T47D (cell line): ENCODE results near the gene CDH13.

Experiments used
- DNase-seq, 2 experiments: peaks; one replicate each; pipeline versions ENCODE4 v3.0.0 to v3.0.0-alpha.2; 2011 to 2012; ENCODE audit warnings: low read depth in 1 of 2, low spot score in 1 of 2
- JUND ChIP-seq: IDR thresholded peaks from 2 replicates; pipeline ENCODE4 v1.6.1; 2012; ENCODE audit warnings: low read depth
- in situ Hi-C: cut with HindIII; loops from 2 replicates; pipeline ENCODE4 v1.10.0; 2016; ENCODE audit warnings: low sequenced_read_pairs, low pct_unique_long_range_greater_than_20kb

The CDH13 gene

GRCh38 chr16:82631701-82632685 is 5.2 kb downstream of the CDH13 start:
- in situ Hi-C loops = no loop called here
- TF ChIP-seq JUND = no peak
- DNase-seq = peak in 1 of 2 experiments; percentile 15

- in situ Hi-C loops = no loop called here
- no peak for DNase-seq
- no peak for TF ChIP-seq JUND
Observed at GRCh38 chr16:82633964-82634600, 7.3 kb downstream of the CDH13 start.

DNA sequence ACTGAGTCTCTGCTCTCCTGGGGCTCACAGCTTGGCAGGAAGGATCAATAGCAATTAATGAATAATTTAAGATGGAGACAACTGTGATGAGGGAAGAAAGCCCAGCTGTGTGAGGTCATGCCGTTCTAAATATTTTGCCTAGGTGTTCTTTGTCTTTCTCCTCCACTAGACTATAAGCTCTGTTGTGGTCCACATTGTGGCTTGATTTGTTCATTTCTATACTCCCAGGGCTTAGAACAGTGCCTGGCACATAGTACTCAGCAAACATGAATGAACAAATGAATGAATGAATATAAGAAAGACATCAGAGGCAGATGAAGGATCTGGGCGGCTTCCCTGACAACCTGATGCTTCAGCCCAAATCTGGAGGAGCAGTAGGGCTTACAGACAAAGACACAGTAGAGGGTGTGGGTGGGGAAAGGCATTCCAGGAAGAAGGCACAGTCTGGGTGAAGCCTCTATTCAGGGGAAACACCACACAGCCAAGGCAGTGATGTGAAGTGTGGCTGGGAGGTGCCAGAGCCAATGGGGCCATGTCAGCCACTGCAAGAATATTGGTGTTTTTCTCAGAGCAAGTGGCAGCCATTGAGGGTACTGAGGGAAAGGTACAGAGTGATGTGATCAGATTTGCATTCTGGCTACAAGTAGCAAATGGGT is 8.3 kb downstream of the CDH13 start:
- in situ Hi-C loops = no loop called here
- no peak for DNase-seq
- TF ChIP-seq JUND = no peak

GRCh38 chr16:82636485-82636884 is 9.7 kb downstream of the CDH13 start:
- DNase-seq = no peak
- in situ Hi-C loops = no loop called here
- TF ChIP-seq JUND = no peak

- in situ Hi-C loops = no loop called here
- DNase-seq = no peak
- no peak for TF ChIP-seq JUND
Observed at GRCh38 chr16:82636958-82637357, 10.2 kb downstream of the CDH13 start.

- no peak for TF ChIP-seq JUND
- in situ Hi-C loops = no loop called here
- no peak for DNase-seq
Observed at GRCh38 chr16:82638095-82638798, 11.5 kb downstream of the CDH13 start.

- DNase-seq = no peak
- no peak for TF ChIP-seq JUND
- in situ Hi-C loops = no loop called here
Observed at GRCh38 chr16:82639263-82639662, 12.5 kb downstream of the CDH13 start.

- in situ Hi-C loops = no loop called here
- DNase-seq = peak in 1 of 2 experiments; percentile 62
- no peak for TF ChIP-seq JUND
Observed at GRCh38 chr16:82639666-82640336, 13.0 kb downstream of the CDH13 start.

- TF ChIP-seq JUND = no peak
- in situ Hi-C loops = no loop called here
- peak in 1 of 2 experiments; percentile 38 for DNase-seq
Observed at GRCh38 chr16:82641336-82641984, 14.7 kb downstream of the CDH13 start.

DNA sequence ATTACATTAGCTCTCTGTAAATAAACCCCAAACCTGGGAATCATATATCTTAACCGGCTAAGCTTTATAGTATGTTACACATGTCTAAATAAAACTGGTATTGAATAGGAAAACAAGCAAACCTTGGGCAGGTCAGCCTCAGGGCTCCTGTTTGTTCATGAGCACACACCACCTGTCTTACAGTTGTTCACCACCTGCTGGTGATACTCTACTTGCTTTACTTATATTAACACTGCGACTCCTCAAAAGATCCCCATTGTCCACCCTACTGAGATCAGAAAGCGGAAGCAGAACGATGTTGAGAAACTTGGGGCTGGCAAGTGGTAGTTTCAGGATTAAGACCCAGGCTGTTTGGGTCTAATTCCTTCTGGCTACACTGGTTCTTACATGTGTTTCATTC is 16.4 kb downstream of the CDH13 start:
- peak in 1 of 2 experiments; percentile 7 for DNase-seq
- TF ChIP-seq JUND = no peak
- in situ Hi-C loops = no loop called here

DNA sequence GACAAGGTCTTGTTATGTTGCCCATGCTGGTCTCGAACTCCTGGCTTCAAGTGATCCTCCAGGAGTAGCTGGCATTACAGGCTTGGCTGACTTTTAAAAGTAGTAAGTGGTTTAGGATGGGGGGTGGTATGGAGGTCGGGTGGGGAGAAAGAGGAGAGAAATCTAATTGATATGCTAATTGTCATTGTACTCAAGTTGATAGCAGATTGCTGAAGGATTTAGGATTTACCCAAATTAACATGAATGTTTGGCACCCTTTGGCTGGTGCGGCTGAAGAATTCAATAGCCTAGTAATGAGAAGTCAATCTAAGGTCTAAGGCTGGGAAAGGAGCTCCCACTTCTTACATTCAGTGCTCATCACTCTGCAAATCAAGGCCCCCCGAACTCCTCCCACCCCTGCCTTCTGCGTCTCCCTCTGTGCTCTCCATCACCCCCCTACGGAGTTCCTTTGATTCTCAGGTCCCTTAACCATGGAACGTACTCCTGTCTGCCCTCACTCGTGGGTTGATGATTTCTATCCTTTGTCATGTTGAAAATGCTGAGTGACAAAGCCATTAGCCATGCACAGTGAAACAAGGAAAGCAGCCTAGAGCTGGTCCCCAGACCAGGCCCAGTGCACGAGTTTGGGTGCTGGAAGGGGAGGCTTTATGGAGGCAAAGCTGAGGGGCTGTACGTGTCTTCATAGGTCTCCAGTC is 17.3 kb downstream of the CDH13 start:
- no peak for TF ChIP-seq JUND
- no peak for DNase-seq
- in situ Hi-C loops = no loop called here
